ENCODE data around the gene MAP2K2. TPM values are rescaled to one million over a fixed set of nuclear protein-coding genes. Genes with fewer than 3 reads are reported as not detected.
A peak's percentile ranks its signal among the peaks of the same experiment; 100 is the strongest.

Gene MAP2K2
- total RNA-seq, 1 experiment from 2014 or later, result 151 TPM

DNA sequence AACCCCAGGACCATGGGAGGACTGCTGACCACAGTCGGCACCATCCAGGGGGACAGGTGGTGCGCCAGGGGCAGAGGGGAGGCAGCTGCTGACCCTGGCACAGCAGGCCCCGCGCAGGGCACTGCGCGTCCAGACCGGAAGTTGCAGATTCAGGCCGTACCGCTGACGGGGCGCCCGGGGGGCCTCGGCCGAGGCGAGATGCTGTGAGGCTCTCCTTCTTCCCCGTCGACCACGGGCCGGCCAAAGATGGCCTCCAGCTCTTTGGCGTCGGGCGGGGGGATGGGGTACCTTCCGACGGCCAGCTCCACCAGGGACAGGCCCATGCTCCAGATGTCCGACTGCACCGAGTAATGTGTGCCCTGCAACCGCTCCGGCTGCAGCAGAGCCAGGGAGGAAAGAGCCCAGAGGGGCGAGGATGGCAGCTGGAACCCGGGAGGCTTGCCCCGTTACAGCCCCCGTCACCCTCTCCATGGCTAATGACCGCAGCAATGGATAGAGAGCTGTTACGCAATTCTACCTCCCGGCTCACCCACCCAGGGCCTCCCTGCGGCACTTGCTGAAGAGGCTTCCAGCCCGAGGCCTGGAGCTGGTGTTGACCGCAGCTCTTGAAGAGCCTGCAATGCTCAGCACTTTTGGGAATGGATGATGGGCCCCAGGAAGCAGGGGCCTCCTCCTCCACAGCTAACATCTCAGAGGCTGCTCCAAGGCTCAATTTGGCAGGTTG is 24.7 kb downstream of the MAP2K2 start:
- no peak overlapping the region for H3K27ac ChIP-seq (ENCODE audit: low read length)
- BruUV-seq (replicated peaks), result TSS peak; percentile 58
- no peaks in the 10 kb centered on the region for H3K27me3 ChIP-seq (ENCODE audit: control insufficient read depth, insufficient read depth, low read length)
- no peaks in the 10 kb centered on the region for H3K4me1 ChIP-seq (ENCODE audit: control insufficient read depth, insufficient read depth, low read length)
- H3K9me3 ChIP-seq (ENCODE audit: control insufficient read depth, insufficient read depth, low read depth, low read length), result no peaks in the 10 kb centered on the region
- DNase-seq (ENCODE audit: low read depth, low spot score) (no peak), ATAC-seq (no peak)
- TF ChIP-seq SIN3A (IDR thresholded peaks at IDR 0.05; ENCODE audit: borderline replicate concordance, insufficient read depth, low read depth, low read length) (no peak), TCF7L2 (IDR thresholded peaks at IDR 0.05; ENCODE audit: low read depth, low read length) (no peak), POLR2AphosphoS5 (IDR thresholded peaks at IDR 0.05; ENCODE audit: low read depth, low read length) (no peak)
- TF ChIP-seq, protein P1, sequence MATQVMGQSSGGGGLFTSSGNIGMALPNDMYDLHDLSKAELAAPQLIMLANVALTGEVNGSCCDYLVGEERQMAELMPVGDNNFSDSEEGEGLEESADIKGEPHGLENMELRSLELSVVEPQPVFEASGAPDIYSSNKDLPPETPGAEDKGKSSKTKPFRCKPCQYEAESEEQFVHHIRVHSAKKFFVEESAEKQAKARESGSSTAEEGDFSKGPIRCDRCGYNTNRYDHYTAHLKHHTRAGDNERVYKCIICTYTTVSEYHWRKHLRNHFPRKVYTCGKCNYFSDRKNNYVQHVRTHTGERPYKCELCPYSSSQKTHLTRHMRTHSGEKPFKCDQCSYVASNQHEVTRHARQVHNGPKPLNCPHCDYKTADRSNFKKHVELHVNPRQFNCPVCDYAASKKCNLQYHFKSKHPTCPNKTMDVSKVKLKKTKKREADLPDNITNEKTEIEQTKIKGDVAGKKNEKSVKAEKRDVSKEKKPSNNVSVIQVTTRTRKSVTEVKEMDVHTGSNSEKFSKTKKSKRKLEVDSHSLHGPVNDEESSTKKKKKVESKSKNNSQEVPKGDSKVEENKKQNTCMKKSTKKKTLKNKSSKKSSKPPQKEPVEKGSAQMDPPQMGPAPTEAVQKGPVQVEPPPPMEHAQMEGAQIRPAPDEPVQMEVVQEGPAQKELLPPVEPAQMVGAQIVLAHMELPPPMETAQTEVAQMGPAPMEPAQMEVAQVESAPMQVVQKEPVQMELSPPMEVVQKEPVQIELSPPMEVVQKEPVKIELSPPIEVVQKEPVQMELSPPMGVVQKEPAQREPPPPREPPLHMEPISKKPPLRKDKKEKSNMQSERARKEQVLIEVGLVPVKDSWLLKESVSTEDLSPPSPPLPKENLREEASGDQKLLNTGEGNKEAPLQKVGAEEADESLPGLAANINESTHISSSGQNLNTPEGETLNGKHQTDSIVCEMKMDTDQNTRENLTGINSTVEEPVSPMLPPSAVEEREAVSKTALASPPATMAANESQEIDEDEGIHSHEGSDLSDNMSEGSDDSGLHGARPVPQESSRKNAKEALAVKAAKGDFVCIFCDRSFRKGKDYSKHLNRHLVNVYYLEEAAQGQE (IDR thresholded peaks at IDR 0.05; ENCODE audit: insufficient read depth in 1 of 2, low read depth in 2 of 2, low read length in 1 of 2), result no peak
- TF ChIP-seq, protein P2, sequence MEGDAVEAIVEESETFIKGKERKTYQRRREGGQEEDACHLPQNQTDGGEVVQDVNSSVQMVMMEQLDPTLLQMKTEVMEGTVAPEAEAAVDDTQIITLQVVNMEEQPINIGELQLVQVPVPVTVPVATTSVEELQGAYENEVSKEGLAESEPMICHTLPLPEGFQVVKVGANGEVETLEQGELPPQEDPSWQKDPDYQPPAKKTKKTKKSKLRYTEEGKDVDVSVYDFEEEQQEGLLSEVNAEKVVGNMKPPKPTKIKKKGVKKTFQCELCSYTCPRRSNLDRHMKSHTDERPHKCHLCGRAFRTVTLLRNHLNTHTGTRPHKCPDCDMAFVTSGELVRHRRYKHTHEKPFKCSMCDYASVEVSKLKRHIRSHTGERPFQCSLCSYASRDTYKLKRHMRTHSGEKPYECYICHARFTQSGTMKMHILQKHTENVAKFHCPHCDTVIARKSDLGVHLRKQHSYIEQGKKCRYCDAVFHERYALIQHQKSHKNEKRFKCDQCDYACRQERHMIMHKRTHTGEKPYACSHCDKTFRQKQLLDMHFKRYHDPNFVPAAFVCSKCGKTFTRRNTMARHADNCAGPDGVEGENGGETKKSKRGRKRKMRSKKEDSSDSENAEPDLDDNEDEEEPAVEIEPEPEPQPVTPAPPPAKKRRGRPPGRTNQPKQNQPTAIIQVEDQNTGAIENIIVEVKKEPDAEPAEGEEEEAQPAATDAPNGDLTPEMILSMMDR (IDR thresholded peaks at IDR 0.05), result no peak
- ChIA-PET CTCF (interaction anchor here (1.0 kb wide), 1 partner anchor 90 kb away, joined by 3 read pairs; no protein-coding TSS in a partner anchor), POLR2A (no interaction called here)
- no peak overlapping the region for H3K4me3 ChIP-seq (ENCODE audit: low read depth in 2 of 2, low read length in 2 of 2)
- in situ Hi-C loops (cut with HindIII; ENCODE audit: low pct_unique_long_range_greater_than_20kb, low sequenced_read_pairs), result no loop called here
- H3K36me3 ChIP-seq (ENCODE audit: control insufficient read depth, insufficient read depth, low read length), result no peaks in the 10 kb centered on the region
- intact Hi-C loops (cut with micrococcal nuclease; ENCODE audit: unreplicated experiment), result no loop called here

DNA sequence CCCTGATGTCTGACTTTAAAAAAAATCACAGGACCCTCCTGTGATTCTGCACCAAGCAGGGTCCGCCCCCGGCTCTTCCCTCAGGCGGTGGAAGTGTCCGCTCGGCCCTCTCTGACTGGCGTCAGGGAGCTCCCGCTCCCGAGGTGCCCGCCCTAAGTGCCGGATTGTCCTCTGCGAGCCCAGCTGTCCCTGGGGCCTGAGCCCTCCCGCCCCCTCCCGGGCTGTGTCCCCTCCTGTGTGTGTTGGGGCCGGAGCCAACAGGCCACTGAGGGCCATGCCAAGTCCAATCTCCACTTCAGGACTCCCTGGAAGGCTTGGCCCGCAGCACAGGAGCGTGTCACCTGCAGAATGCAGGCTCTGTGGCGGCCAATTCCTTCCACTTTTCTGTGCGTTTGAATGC is 25.4 kb downstream of the MAP2K2 start:
- H3K9me3 ChIP-seq (ENCODE audit: control insufficient read depth, insufficient read depth, low read depth, low read length), result no peaks in the 10 kb centered on the region
- no peak overlapping the region for H3K27ac ChIP-seq (ENCODE audit: low read length)
- ChIA-PET POLR2A (no interaction called here), CTCF (interaction anchor here (1.0 kb wide), 1 partner anchor 91 kb away, joined by 3 read pairs; no protein-coding TSS in a partner anchor)
- H3K36me3 ChIP-seq (ENCODE audit: control insufficient read depth, insufficient read depth, low read length), result no peaks in the 10 kb centered on the region
- TF ChIP-seq, protein P1 (IDR thresholded peaks at IDR 0.05; ENCODE audit: insufficient read depth in 1 of 2, low read depth in 2 of 2, low read length in 1 of 2), result no peak
- TF ChIP-seq, protein P2 (IDR thresholded peaks at IDR 0.05), result no peak
- TF ChIP-seq POLR2AphosphoS5 (IDR thresholded peaks at IDR 0.05; ENCODE audit: low read depth, low read length) (no peak), TCF7L2 (IDR thresholded peaks at IDR 0.05; ENCODE audit: low read depth, low read length) (no peak), SIN3A (IDR thresholded peaks at IDR 0.05; ENCODE audit: borderline replicate concordance, insufficient read depth, low read depth, low read length) (no peak)
- no peaks in the 10 kb centered on the region for H3K27me3 ChIP-seq (ENCODE audit: control insufficient read depth, insufficient read depth, low read length)
- intact Hi-C loops (cut with micrococcal nuclease; ENCODE audit: unreplicated experiment) (no loop called here), in situ Hi-C loops (cut with HindIII; ENCODE audit: low pct_unique_long_range_greater_than_20kb, low sequenced_read_pairs) (no loop called here)
- no peak for ATAC-seq
- H3K4me3 ChIP-seq (ENCODE audit: low read depth in 2 of 2, low read length in 2 of 2), result no peak overlapping the region
- no peaks in the 10 kb centered on the region for H3K4me1 ChIP-seq (ENCODE audit: control insufficient read depth, insufficient read depth, low read length)
- no TSS peak for BruUV-seq (replicated peaks)
- no peak for DNase-seq (ENCODE audit: low read depth, low spot score)
